Trophoblast cell (in vitro differentiated cells and primary cell): Measurements from ENCODE around the gene CCDC12.
A peak's percentile ranks its signal among the peaks of the same experiment; 100 is the strongest.

Source experiments
- DNase-seq, 2 donors: peaks; one replicate each; pipeline ENCODE4 v3.0.0-alpha.2; 2016
- H2AFZ ChIP-seq: 2 replicates; pipeline ENCODE4 v1.6.1; 2013; ENCODE audit warnings: low read length, moderate library complexity, mild to moderate bottlenecking; ENCODE audit not compliant: insufficient read depth, poor library complexity
- H2AK5ac ChIP-seq: 2 replicates; pipeline ENCODE4 v1.6.1; 2013; ENCODE audit warnings: mild to moderate bottlenecking, low read length
- H2BK120ac ChIP-seq: 2 replicates; pipeline ENCODE4 v1.6.1; 2013; ENCODE audit warnings: low read length, mild to moderate bottlenecking, moderate library complexity; ENCODE audit not compliant: insufficient read depth, poor library complexity
- H2BK12ac ChIP-seq: 2 replicates; pipeline ENCODE4 v1.6.1; 2013; ENCODE audit warnings: mild to moderate bottlenecking, low read length, moderate library complexity
- H2BK5ac ChIP-seq: 2 replicates; pipeline ENCODE4 v1.6.1; 2013; ENCODE audit warnings: low read length, low read depth, moderate library complexity, mild to moderate bottlenecking; ENCODE audit not compliant: poor library complexity
- H3K14ac ChIP-seq: 2 replicates; pipeline ENCODE4 v1.6.1; 2013; ENCODE audit warnings: mild to moderate bottlenecking, low read length
- H3K18ac ChIP-seq: 2 replicates; pipeline ENCODE4 v1.6.1; 2013; ENCODE audit warnings: mild to moderate bottlenecking, low read length
- H3K23ac ChIP-seq: 2 replicates; pipeline ENCODE4 v1.6.1; 2013; ENCODE audit warnings: low read length
- H3K27ac ChIP-seq: 2 replicates; pipeline ENCODE4 v1.5.1; 2013; ENCODE audit warnings: low read depth, mild to moderate bottlenecking, inconsistent platforms, low read length, moderate library complexity
- H3K27me3 ChIP-seq: 2 replicates; pipeline ENCODE4 v1.6.1; 2013; ENCODE audit warnings: inconsistent platforms, mild to moderate bottlenecking, low read length, moderate library complexity; ENCODE audit not compliant: insufficient read depth
- H3K36me3 ChIP-seq, 2 experiments: 1 replicate in 1 of 2; 2 replicates in 1 of 2; pipeline ENCODE4 v1.6.1; 2013; ENCODE audit warnings: low read length in 2 of 2, mild to moderate bottlenecking in 2 of 2, moderate library complexity in 1 of 2; ENCODE audit not compliant: insufficient read depth in 2 of 2, control insufficient read depth in 1 of 2
- H3K4ac ChIP-seq: 2 replicates; pipeline ENCODE4 v1.6.1; 2013; ENCODE audit warnings: low read depth, mild to moderate bottlenecking, low read length, moderate library complexity
- H3K4me1 ChIP-seq, 2 experiments: 1 replicate in 1 of 2; 2 replicates in 1 of 2; pipeline ENCODE4 v1.6.1; 2013; ENCODE audit warnings: low read length in 2 of 2, mild to moderate bottlenecking in 2 of 2, moderate library complexity in 1 of 2; ENCODE audit not compliant: insufficient read depth in 2 of 2, control insufficient read depth in 1 of 2
- H3K4me2 ChIP-seq: 2 replicates; pipeline ENCODE4 v1.6.1; 2013; ENCODE audit warnings: inconsistent platforms, mild to moderate bottlenecking, low read length, moderate library complexity
- H3K4me3 ChIP-seq: 2 replicates; pipeline ENCODE4 v1.5.1; 2013; ENCODE audit warnings: mild to moderate bottlenecking, low read depth, low read length, inconsistent platforms
- H3K79me1 ChIP-seq: one replicate; pipeline ENCODE4 v1.6.1; 2013; ENCODE audit warnings: low read length
- H3K79me2 ChIP-seq: 2 replicates; pipeline ENCODE4 v1.6.1; 2013; ENCODE audit warnings: low read length, mild to moderate bottlenecking; ENCODE audit not compliant: control insufficient read depth, insufficient read depth, poor library complexity
- H3K9ac ChIP-seq: 2 replicates; pipeline ENCODE4 v1.6.1; 2013; ENCODE audit warnings: mild to moderate bottlenecking, low read length
- H3K9me3 ChIP-seq: 2 replicates; pipeline ENCODE4 v1.6.1; 2013; ENCODE audit warnings: low read depth, mild to moderate bottlenecking, control low read depth, inconsistent platforms, low read length; ENCODE audit not compliant: insufficient read depth
- H4K12ac ChIP-seq: 2 replicates; pipeline ENCODE4 v1.6.1; 2013; ENCODE audit warnings: low read depth, mild to moderate bottlenecking, low read length, moderate library complexity
- H4K8ac ChIP-seq: 2 replicates; pipeline ENCODE4 v1.6.1; 2013; ENCODE audit warnings: low read depth, mild to moderate bottlenecking, low read length, moderate library complexity
- H4K91ac ChIP-seq: one replicate; pipeline ENCODE4 v1.6.1; 2013; ENCODE audit warnings: low read depth, mild to moderate bottlenecking, low read length, moderate library complexity
- WGBS: extraction: QIAGEN DNeasy Blood & Tissue Kit; methylation state at CpG from one replicate; pipeline ENCODE4 v1.1.7; 2013; ENCODE audit warnings: missing lambda C conversion rate; ENCODE audit not compliant: insufficient read length, insufficient coverage; ENCODE audit errors: extremely low coverage; 5-methylcytosine and 5-hydroxymethylcytosine counted together

The CCDC12 gene

DNA sequence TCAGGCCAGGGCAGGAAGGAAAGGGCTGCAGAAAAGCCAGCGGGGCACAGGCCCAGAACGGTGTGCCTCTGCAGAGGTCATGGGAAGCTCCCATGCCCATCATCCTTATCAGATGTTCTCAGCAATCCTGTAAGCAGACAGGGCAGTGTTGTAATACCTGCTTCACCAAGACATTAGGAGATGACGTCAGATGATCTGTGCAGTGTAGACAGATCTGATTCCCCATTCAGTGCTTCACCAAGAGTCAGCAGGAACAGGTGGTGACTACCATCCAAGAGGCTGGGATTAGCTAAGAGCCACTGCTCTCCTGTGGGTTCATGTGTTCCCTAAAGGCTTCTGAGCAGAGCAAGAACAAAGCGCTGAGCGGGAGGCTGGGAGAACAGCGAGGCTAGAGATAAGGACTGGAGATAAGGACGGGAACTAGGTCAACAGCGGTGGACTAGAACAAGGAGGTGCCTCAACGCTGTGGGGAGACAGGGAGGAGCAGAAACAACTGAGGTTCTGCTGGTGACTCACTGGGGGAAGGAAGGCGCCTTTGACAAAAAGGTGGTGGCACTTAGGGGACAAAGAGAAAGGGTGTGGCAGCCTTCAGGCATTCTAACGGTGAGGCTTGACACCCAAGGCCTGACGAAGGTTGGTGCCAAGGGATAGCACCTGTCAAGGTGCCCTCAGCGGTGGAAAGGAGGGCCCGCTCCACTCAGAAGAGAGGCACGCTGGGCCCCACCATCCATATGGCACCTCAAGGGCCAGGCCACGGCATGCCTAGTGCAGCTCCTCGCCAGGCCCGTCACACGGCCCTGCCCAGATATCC is 28.4 kb downstream of the CCDC12 start:
- Histone ChIP-seq H3K9me3 (no peaks in the 10 kb centered on the region), H3K79me2 (peaks cover 14% of the 10 kb centered on the region), H3K4me2 (no peak overlapping the region), H3K4me3 (no peak overlapping the region), H3K18ac (peak overlapping the region; percentile 49), H3K27ac (peak overlapping the region; percentile 1), H2BK120ac (no peak overlapping the region), H3K9ac (no peak overlapping the region), H4K8ac (no peak overlapping the region), H3K14ac (peak overlapping the region; percentile 6), H2AFZ (no peak overlapping the region), H2AK5ac (peak overlapping the region; percentile 44), H2BK12ac (peak overlapping the region; percentile 25), H3K79me1 (peaks cover 4% of the 10 kb centered on the region), H4K12ac (no peak overlapping the region), H3K4ac (peak overlapping the region; percentile 18), H3K23ac (no peak overlapping the region), H3K36me3 (peaks cover 5 to 6% of the 10 kb centered on the region in 2 experiments), H3K27me3 (no peaks in the 10 kb centered on the region), H2BK5ac (no peak overlapping the region), H3K4me1 (peaks cover 51 to 57% of the 10 kb centered on the region in 2 experiments), H4K91ac (peak overlapping the region; percentile 34)
- peak; percentile 75 to 82 for DNase-seq
- WGBS = no CpG with 5 or more reads among the region's 19 CpGs

DNA sequence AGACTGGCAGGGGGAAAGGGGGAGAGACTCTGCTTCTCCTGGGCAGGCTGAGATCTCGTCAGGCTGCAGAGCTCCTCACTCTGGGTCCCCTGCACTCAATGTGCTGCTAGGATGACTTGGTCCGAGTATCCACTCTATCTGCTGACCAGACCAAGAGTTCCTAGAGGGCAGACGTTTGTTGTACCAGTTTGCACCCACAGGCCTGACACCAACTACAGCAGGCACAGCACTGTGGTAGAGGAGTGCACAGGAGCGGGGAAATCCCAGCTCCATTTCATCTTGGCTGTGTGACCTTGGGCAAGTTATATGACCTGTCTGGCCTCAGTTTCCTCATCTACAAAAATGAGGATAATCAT is 29.0 kb downstream of the CCDC12 start:
- no peak overlapping the region for H2BK5ac ChIP-seq
- H3K79me1 ChIP-seq = peaks cover 4% of the 10 kb centered on the region
- peak overlapping the region; percentile 7 for H3K27ac ChIP-seq
- no peak overlapping the region for H2BK12ac ChIP-seq
- no peaks in the 10 kb centered on the region for H3K27me3 ChIP-seq
- peak overlapping the region; percentile 10 for H3K18ac ChIP-seq
- DNase-seq = no peak
- peaks cover 1% of the 10 kb centered on the region for H3K9me3 ChIP-seq
- peaks cover 5 to 6% of the 10 kb centered on the region in 2 experiments for H3K36me3 ChIP-seq
- H3K79me2 ChIP-seq = peaks cover 16% of the 10 kb centered on the region
- no peak overlapping the region for H4K12ac ChIP-seq
- no peak overlapping the region for H3K23ac ChIP-seq
- no CpG with 5 or more reads among the region's 4 CpGs for WGBS
- H3K4ac ChIP-seq = no peak overlapping the region
- no peak overlapping the region for H2BK120ac ChIP-seq
- H3K9ac ChIP-seq = no peak overlapping the region
- H4K91ac ChIP-seq = no peak overlapping the region
- no peak overlapping the region for H2AFZ ChIP-seq
- H3K4me3 ChIP-seq = no peak overlapping the region
- H2AK5ac ChIP-seq = no peak overlapping the region
- no peak overlapping the region for H3K14ac ChIP-seq
- peaks cover 58 to 63% of the 10 kb centered on the region in 2 experiments for H3K4me1 ChIP-seq
- no peak overlapping the region for H4K8ac ChIP-seq
- H3K4me2 ChIP-seq = no peak overlapping the region

DNA sequence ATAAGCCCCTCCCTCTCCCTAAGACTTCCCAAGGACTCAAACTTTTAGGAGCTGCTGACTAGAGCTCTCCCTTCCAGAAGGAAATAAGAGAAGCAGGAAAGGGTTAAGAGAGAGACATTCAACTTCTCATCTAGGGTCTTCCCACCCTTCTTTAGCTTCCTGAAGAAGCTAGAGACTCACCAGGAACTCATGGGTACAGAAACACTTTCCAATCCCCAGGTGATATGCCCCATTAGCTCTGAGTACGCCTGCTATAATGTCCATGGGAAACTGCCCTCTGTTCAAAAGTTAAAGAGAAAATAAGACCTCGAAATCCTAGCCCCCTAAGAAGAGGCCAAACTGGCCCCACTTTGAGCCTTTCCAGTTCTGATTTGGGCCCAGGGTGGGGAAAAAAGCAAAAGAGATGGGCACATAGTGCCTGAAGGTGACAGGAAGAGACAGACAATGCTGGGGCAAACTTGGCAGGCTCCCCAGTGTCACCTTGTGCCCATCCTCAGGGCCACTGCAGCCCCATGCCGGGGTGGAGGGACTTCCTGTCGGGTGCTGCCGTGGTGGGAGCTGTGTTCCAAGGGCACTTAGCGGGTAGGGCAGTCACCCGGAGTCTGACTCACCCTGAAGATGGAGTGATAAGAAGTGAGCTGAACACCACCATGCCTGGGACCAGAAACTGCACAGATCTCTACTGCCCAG is 29.5 kb downstream of the CCDC12 start:
- H3K14ac ChIP-seq = no peak overlapping the region
- no peak overlapping the region for H2AFZ ChIP-seq
- H4K91ac ChIP-seq = no peak overlapping the region
- H4K8ac ChIP-seq = no peak overlapping the region
- H3K23ac ChIP-seq = no peak overlapping the region
- no peak overlapping the region for H2BK5ac ChIP-seq
- no peak overlapping the region for H2BK120ac ChIP-seq
- H3K9ac ChIP-seq = no peak overlapping the region
- H3K27ac ChIP-seq = no peak overlapping the region
- no peak overlapping the region for H4K12ac ChIP-seq
- no peak overlapping the region for H2AK5ac ChIP-seq
- H3K4me2 ChIP-seq = no peak overlapping the region
- H3K79me1 ChIP-seq = peaks cover 4% of the 10 kb centered on the region
- no CpG with 5 or more reads among the region's 7 CpGs for WGBS
- DNase-seq = peak; percentile 57 to 69
- peaks cover 1% of the 10 kb centered on the region for H3K9me3 ChIP-seq
- no peaks in the 10 kb centered on the region for H3K27me3 ChIP-seq
- no peak overlapping the region for H3K4me3 ChIP-seq
- peak overlapping the region; percentile 73 for H3K4ac ChIP-seq
- peak overlapping the region; percentile 10 for H3K18ac ChIP-seq
- peaks cover 15% of the 10 kb centered on the region for H3K79me2 ChIP-seq
- peaks cover 6 to 7% of the 10 kb centered on the region in 2 experiments for H3K36me3 ChIP-seq
- peaks cover 58 to 67% of the 10 kb centered on the region in 2 experiments for H3K4me1 ChIP-seq
- no peak overlapping the region for H2BK12ac ChIP-seq

DNA sequence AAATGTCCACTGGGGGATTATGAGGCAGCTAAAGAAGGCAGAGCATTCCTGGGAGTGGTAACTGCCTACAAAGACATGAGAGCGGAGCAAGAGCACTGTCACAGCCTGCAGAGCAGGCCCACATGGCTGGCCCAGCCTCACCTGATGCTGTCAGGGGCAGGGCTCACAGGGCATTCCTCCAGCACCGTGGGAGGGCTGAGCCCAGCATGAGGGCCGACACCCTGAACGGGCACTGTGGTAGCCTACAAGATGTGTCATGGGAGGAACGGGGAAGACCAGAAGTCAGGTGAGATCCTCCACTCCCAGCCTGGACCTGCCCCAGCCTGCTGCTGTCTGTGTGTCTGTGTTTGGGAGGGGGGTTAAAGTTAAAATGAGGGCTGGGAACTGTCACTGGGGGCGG is 30.1 kb downstream of the CCDC12 start:
- Histone ChIP-seq H2AFZ (peak overlapping the region; percentile 12), H3K4me2 (no peak overlapping the region), H3K27ac (no peak overlapping the region), H3K9ac (no peak overlapping the region), H3K79me2 (peaks cover 13% of the 10 kb centered on the region), H3K14ac (no peak overlapping the region), H2BK120ac (no peak overlapping the region), H3K23ac (no peak overlapping the region), H3K18ac (peak overlapping the region; percentile 3), H3K4me1 (peaks cover 58 to 67% of the 10 kb centered on the region in 2 experiments), H2BK12ac (no peak overlapping the region), H3K4me3 (no peak overlapping the region), H3K9me3 (peaks cover 1% of the 10 kb centered on the region), H3K36me3 (peaks cover 6 to 8% of the 10 kb centered on the region in 2 experiments), H4K12ac (no peak overlapping the region), H2BK5ac (no peak overlapping the region), H4K91ac (no peak overlapping the region), H3K27me3 (no peaks in the 10 kb centered on the region), H2AK5ac (no peak overlapping the region), H3K4ac (peak overlapping the region; percentile 73), H3K79me1 (peaks cover 4% of the 10 kb centered on the region), H4K8ac (no peak overlapping the region)
- WGBS = no CpG with 5 or more reads among the region's 6 CpGs
- DNase-seq = peak; percentile 93 to 96
